ENCODE results near the gene ZNF669.

Gene ZNF669

GRCh38 chr1:247100676-247101279 is 3.4 kb downstream of the ZNF669 start:
- no peak for DNase-seq
- TF ChIP-seq CTCF (IDR thresholded peaks at IDR 0.05; ENCODE audit: low read depth, low read length) = no peak
- H3K9me3 ChIP-seq = peaks cover 12% of the 10 kb centered on the region; the same call in 1 of the 2 replicates
- H3K27me3 ChIP-seq = no peaks in the 10 kb centered on the region
- H3K4me1 ChIP-seq = no peaks in the 10 kb centered on the region; the same call in 1 of the 2 replicates
- no peak overlapping the region for H3K4me3 ChIP-seq (ENCODE audit: low read depth, low read length)
- H3K36me3 ChIP-seq = peaks cover 55% of the 10 kb centered on the region

- H3K4me3 ChIP-seq (ENCODE audit: low read depth, low read length) = no peak overlapping the region
- H3K36me3 ChIP-seq = peaks cover 48% of the 10 kb centered on the region
- peaks cover 6% of the 10 kb centered on the region; the same call in 1 of the 2 replicates for H3K9me3 ChIP-seq
- DNase-seq = no peak
- H3K27me3 ChIP-seq = no peaks in the 10 kb centered on the region
- no peak for TF ChIP-seq CTCF (IDR thresholded peaks at IDR 0.05; ENCODE audit: low read depth, low read length)
- no peaks in the 10 kb centered on the region for H3K4me1 ChIP-seq
Observed at GRCh38 chr1:247096958-247097357, 7.2 kb downstream of the ZNF669 start.

GRCh38 chr1:247096544-247096943 is 7.6 kb downstream of the ZNF669 start:
- H3K4me1 ChIP-seq = no peaks in the 10 kb centered on the region
- TF ChIP-seq CTCF (IDR thresholded peaks at IDR 0.05; ENCODE audit: low read depth, low read length) = no peak

GRCh38 chr1:247096112-247096511 is 8.0 kb downstream of the ZNF669 start:
- DNase-seq = no peak
- no peak for TF ChIP-seq CTCF (IDR thresholded peaks at IDR 0.05; ENCODE audit: low read depth, low read length)
- peaks cover 39% of the 10 kb centered on the region for H3K36me3 ChIP-seq
- no peak overlapping the region for H3K4me3 ChIP-seq (ENCODE audit: low read depth, low read length)
- H3K27me3 ChIP-seq = no peaks in the 10 kb centered on the region
- H3K9me3 ChIP-seq = peaks cover 6% of the 10 kb centered on the region; the same call in 1 of the 2 replicates
- H3K4me1 ChIP-seq = no peaks in the 10 kb centered on the region

More at GRCh38 chr1:247096544-247096943, 7.6 kb downstream of the ZNF669 start:
- H3K36me3 ChIP-seq = peaks cover 44% of the 10 kb centered on the region
- H3K27me3 ChIP-seq = no peaks in the 10 kb centered on the region
- no peak for DNase-seq
- no peak overlapping the region for H3K4me3 ChIP-seq (ENCODE audit: low read depth, low read length)
- peaks cover 6% of the 10 kb centered on the region; the same call in 1 of the 2 replicates for H3K9me3 ChIP-seq

- DNase-seq = no peak
- Histone ChIP-seq H3K4me1 (no peaks in the 10 kb centered on the region), H3K4me3 (ENCODE audit: low read depth, low read length) (no peak overlapping the region), H3K27me3 (no peaks in the 10 kb centered on the region), H3K36me3 (no peaks in the 10 kb centered on the region), H3K9me3 (no peaks in the 10 kb centered on the region)
- no peak for TF ChIP-seq CTCF (IDR thresholded peaks at IDR 0.05; ENCODE audit: low read depth, low read length)
Observed at GRCh38 chr1:247090455-247090854, 13.7 kb downstream of the ZNF669 start.

GRCh38 chr1:247089616-247090375 is 14.4 kb downstream of the ZNF669 start:
- no peaks in the 10 kb centered on the region for H3K36me3 ChIP-seq
- H3K4me1 ChIP-seq = no peaks in the 10 kb centered on the region
- no peaks in the 10 kb centered on the region for H3K27me3 ChIP-seq
- DNase-seq = no peak
- no peaks in the 10 kb centered on the region; the same call in 1 of the 2 replicates for H3K9me3 ChIP-seq
- no peak overlapping the region for H3K4me3 ChIP-seq (ENCODE audit: low read depth, low read length)
- TF ChIP-seq CTCF (IDR thresholded peaks at IDR 0.05; ENCODE audit: low read depth, low read length) = no peak

Data from BE2C (cell line).